Neutrophil (primary cell): Measurements from ENCODE around the gene STK11IP.

Experiments used
- H3K27ac ChIP-seq: fragments of 200-600 bp; sonication (generic); 2 replicates; pipeline ENCODE4 v1.5.1; 2016; ENCODE audit warnings: mild to moderate bottlenecking, moderate library complexity
- H3K27me3 ChIP-seq: fragments of 200-600 bp; sonication (generic); 2 replicates; pipeline ENCODE4 v1.6.0; 2016; ENCODE audit warnings: mild to moderate bottlenecking
- H3K36me3 ChIP-seq: fragments of 200-600 bp; sonication (generic); 2 replicates; pipeline ENCODE4 v1.5.1; 2017
- H3K4me1 ChIP-seq, 2 experiments: fragments of 200-600 bp in 1 of 2; sonication (generic) in 1 of 2; 1 replicate in 1 of 2; 2 replicates in 1 of 2; pipeline versions ENCODE4 v1.5.1 to v1.6.1; 2013 to 2016; ENCODE audit warnings: low read depth in 1 of 2, low read length in 1 of 2, mild to moderate bottlenecking in 1 of 2, moderate library complexity in 1 of 2; ENCODE audit not compliant: control insufficient read depth in 1 of 2, insufficient read depth in 1 of 2
- H3K4me3 ChIP-seq, 2 experiments: fragments of 200-600 bp in 1 of 2; sonication (generic) in 1 of 2; 1 replicate in 1 of 2; 2 replicates in 1 of 2; pipeline ENCODE4 v1.5.1; 2013 to 2016; ENCODE audit warnings: low read depth in 1 of 2, low read length in 1 of 2, mild to moderate bottlenecking in 1 of 2, moderate library complexity in 1 of 2
- H3K9me3 ChIP-seq: fragments of 200-600 bp; sonication (generic); 2 replicates; pipeline ENCODE4 v1.5.1; 2016
- TF ChIP-seq, protein P1 (sequence below): fragments of 200-600 bp; sonication (generic); IDR thresholded peaks from 2 replicates; pipeline ENCODE4 v1.5.1; 2016; ENCODE audit warnings: antibody characterized with exemption

Gene STK11IP

DNA sequence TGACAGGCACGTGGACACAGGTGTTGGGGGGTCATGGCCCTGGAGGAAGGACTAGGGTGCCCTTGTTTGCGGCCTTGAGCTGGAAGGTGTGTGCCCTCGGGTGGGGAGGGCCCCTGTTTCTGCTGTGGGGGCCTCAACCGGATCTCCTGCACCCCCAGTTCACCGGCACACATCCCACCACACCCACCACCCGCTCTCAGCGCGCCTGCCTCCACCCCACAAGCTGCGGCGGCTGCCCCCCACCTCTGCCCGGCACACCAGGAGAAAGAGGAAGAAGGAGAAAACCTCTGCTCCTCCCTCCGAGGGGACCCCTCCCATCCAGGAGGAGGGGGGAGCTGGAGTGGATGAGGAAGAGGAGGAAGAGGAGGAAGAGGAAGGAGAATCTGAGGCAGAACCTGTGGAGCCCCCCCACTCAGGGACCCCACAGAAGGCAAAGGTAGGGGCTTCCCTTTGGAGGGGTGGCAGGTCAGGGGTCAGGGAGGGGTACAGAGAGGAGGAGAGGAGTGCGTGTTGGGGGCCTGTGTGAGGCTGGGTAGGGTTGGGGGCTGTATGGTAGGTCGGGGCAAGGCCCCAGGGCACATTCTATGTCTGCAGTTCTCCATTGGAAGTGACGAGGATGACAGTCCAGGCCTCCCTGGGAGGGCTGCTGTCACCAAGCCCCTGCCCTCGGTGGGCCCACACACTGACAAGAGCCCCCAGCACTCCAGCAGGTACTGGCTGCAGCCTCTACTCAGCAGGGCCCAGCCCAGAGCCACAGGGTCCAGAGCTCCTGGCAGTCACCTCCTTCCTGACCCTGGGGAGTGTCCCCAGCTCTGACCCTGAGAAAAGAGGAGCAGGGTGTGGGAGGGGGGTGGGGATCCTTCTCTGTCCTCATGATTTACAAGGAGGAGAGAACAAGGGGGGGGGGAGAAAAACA, 31.6 kb downstream of the STK11IP start:
- TF ChIP-seq, protein P1, sequence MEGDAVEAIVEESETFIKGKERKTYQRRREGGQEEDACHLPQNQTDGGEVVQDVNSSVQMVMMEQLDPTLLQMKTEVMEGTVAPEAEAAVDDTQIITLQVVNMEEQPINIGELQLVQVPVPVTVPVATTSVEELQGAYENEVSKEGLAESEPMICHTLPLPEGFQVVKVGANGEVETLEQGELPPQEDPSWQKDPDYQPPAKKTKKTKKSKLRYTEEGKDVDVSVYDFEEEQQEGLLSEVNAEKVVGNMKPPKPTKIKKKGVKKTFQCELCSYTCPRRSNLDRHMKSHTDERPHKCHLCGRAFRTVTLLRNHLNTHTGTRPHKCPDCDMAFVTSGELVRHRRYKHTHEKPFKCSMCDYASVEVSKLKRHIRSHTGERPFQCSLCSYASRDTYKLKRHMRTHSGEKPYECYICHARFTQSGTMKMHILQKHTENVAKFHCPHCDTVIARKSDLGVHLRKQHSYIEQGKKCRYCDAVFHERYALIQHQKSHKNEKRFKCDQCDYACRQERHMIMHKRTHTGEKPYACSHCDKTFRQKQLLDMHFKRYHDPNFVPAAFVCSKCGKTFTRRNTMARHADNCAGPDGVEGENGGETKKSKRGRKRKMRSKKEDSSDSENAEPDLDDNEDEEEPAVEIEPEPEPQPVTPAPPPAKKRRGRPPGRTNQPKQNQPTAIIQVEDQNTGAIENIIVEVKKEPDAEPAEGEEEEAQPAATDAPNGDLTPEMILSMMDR = no peak
- H3K27ac ChIP-seq = no peak overlapping the region
- H3K27me3 ChIP-seq = peaks cover 69% of the 10 kb centered on the region
- no peaks in the 10 kb centered on the region for H3K9me3 ChIP-seq
- peaks cover 0 to 3% of the 10 kb centered on the region in 2 experiments for H3K4me1 ChIP-seq
- no peaks in the 10 kb centered on the region for H3K36me3 ChIP-seq
- no peak overlapping the region for H3K4me3 ChIP-seq

DNA sequence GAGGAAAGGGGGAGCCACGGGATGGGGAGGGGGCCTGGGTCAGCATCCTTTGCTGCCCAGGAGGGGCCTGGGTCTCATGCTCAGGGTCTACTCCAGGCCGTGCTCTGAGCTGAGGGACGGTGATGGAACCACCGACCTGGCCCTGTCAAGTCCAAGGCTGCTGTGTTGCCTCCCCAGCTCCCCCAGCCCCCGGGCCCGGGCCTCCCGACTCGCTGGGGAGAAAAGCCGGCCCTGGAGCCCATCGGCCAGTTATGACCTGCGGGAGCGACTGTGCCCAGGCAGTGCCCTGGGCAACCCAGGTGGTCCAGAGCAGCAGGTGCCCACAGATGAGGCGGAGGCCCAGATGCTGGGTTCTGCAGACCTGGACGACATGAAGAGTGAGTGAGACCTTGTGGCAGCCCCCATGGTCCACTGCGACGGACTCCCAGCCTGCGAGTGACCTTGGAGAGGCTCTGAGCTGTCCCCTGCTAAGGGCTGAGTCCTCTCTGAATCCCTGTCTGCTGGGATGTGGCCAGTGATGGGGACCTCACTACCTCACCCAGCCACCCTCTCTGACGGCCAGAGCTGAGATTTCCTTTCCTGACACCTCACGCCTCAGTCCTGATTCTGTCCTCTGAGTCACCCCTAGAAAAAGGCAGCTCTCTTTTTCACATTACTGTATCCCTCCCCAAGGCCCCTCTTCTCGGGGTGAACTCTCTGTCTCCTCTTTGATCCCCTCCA, 32.5 kb downstream of the STK11IP start:
- Histone ChIP-seq H3K27me3 (peaks cover 60% of the 10 kb centered on the region), H3K4me1 (peaks cover 0 to 3% of the 10 kb centered on the region in 2 experiments), H3K36me3 (no peaks in the 10 kb centered on the region)

DNA sequence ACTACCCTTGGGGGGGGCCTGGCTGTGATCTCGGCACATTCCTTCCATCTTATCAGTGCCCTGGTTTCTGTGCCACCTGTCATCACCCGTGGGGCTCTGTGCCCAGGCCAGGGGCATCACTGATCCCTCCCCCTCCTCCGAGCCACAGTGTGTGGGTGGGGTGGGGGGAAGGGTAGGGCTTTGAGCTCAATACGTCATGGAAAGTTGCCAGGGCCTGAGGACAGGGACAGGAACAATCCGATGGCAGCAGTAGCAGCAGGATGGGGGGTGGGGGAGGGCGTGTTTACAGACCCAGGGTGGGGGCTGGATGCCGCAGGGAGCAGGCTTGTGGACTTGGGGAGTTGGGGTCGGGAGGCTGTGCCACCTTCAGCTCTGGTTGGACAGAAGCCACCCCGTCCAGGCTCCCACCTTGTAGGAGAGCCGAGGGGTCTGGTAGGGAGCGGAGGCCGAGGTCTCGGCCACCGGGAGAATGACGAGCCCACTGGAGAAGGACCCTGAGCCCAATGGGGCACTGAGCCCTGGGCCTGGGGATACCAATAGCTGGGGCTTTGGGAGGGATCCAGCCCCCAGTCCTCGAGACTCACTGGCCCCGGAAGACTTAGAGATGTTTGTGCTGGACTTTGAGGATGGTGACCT, 33.2 kb downstream of the STK11IP start:
- Histone ChIP-seq H3K27me3 (peaks cover 52% of the 10 kb centered on the region), H3K36me3 (no peaks in the 10 kb centered on the region), H3K27ac (no peak overlapping the region), H3K4me1 (peaks cover 0 to 3% of the 10 kb centered on the region in 2 experiments), H3K4me3 (no peak overlapping the region), H3K9me3 (no peaks in the 10 kb centered on the region)
- TF ChIP-seq, protein P1 = no peak

More for the DNA sequence above, 32.5 kb downstream of the STK11IP start:
- Histone ChIP-seq H3K9me3 (no peaks in the 10 kb centered on the region), H3K4me3 (no peak overlapping the region), H3K27ac (no peak overlapping the region)
- TF ChIP-seq, protein P1 = no peak

DNA sequence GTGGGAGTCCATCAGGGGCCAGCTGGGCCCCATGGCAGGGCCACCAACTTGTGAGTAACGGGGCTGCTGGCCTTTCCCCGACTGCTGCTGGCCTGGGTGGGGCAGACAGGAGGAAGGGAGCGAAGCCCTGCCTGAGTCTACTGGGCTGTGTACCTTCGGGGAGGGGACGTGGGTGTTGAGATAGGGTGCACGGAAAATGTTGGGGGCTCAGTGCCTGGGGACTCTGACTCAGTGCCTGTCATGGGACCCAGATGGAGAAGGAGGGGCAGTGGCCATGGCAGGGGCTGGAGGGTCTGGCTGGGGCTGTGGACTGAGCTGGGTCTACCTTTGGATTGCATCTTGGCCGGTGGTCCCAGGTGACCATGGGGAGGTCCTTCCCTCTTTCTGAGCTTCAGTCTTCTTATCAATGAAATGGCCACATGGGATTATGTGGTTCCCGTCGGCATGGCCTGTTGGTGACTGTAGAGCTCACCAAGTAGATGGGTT, 33.8 kb downstream of the STK11IP start:
- TF ChIP-seq, protein P1 = no peak
- no peak overlapping the region for H3K4me3 ChIP-seq
- H3K36me3 ChIP-seq = no peaks in the 10 kb centered on the region
- H3K4me1 ChIP-seq = peaks cover 0 to 3% of the 10 kb centered on the region in 2 experiments
- H3K9me3 ChIP-seq = no peaks in the 10 kb centered on the region
- no peak overlapping the region for H3K27ac ChIP-seq
- peaks cover 47% of the 10 kb centered on the region for H3K27me3 ChIP-seq

DNA sequence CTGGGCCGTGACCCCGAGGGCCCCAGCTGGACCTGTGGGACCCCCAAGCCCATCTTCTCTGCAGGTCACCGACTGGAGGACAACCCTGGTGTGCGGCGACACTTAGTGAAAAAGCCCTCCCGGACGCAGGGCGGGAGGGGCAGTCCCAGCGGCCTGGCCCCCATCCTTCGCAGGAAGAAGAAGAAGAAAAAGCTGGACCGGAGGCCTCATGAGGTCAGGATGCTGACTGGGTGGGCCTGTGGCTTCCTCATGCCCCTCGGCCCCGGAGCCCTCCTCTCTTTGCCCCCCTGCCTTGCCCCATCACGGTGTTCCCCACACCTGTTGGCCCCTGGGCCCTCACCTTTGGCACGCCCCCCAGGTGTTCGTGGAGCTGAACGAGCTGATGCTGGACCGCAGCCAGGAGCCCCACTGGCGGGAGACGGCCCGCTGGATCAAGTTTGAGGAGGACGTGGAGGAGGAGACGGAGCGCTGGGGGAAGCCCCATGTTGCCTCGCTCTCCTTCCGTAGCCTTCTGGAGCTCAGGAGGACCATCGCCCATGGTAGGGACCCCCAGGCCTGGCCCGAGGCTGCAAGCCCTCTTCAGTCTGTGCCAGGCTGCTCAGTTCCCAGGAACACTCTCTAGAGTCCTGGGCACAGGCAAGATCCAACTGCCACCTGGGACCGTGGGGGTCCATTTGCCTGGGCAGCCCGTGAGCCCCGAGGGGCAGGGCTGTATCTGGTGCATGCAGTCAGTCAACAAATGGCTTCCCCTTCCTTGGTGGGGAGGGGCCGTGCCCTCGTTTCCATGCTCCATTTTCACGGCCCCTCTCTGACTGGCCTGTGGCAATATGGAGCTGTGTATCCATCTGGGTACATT, 34.5 kb downstream of the STK11IP start:
- H3K36me3 ChIP-seq = no peaks in the 10 kb centered on the region
- no peak overlapping the region for H3K4me3 ChIP-seq
- peaks cover 40% of the 10 kb centered on the region for H3K27me3 ChIP-seq
- H3K9me3 ChIP-seq = no peaks in the 10 kb centered on the region
- TF ChIP-seq, protein P1 = no peak
- peaks cover 0 to 3% of the 10 kb centered on the region in 2 experiments for H3K4me1 ChIP-seq
- H3K27ac ChIP-seq = no peak overlapping the region
